Large intestine (tissue), 3 donors: ENCODE results near the gene GJA9. TPM values are rescaled to one million over a fixed set of nuclear protein-coding genes. Genes with fewer than 3 reads are reported as not detected.

Source experiments
- DNase-seq, 2 donors: peaks; one replicate each; pipeline versions ENCODE4 v3.0.0 to v3.0.0-alpha.2; 2013
- H3K27ac ChIP-seq: one replicate; pipeline ENCODE4 v1.5.1; 2013; ENCODE audit warnings: low read length
- H3K27me3 ChIP-seq: 2 replicates; pipeline ENCODE4 v1.6.1; 2013; ENCODE audit warnings: low read length; ENCODE audit not compliant: control insufficient read depth, insufficient read depth
- H3K36me3 ChIP-seq: 2 replicates; pipeline ENCODE4 v1.6.1; 2013; ENCODE audit warnings: low read length; ENCODE audit not compliant: control insufficient read depth, insufficient read depth
- H3K4me1 ChIP-seq: one replicate; pipeline ENCODE4 v1.6.1; 2013; ENCODE audit warnings: low read length; ENCODE audit not compliant: control insufficient read depth, insufficient read depth
- H3K4me3 ChIP-seq: one replicate; pipeline ENCODE4 v1.5.1; 2013; ENCODE audit warnings: low read length
- H3K9me3 ChIP-seq: one replicate; pipeline ENCODE4 v1.6.1; 2013; ENCODE audit warnings: mild to moderate bottlenecking, low read depth, low read length, moderate library complexity; ENCODE audit not compliant: control insufficient read depth
- WGBS: methylation state at CpG from one replicate; pipeline ENCODE4 v1.1.5; 2013; ENCODE audit warnings: low lambda C conversion rate; ENCODE audit not compliant: insufficient coverage; 5-methylcytosine and 5-hydroxymethylcytosine counted together
- polyA plus RNA-seq: library from polyadenylated mRNA; unstranded; fragments of 120-200 nt; gene quantifications from one replicate; pipeline ENCODE4 v1.2.1, GENCODE V29; 2013

Gene GJA9
- polyA plus RNA-seq, 1 donor = 0.42 TPM

GRCh38 chr1:38834221-38834782, 47.1 kb downstream of the GJA9 start:
- DNase-seq = no peak
- Histone ChIP-seq H3K4me1 (no peaks in the 10 kb centered on the region), H3K27ac (no peak overlapping the region), H3K4me3 (no peak overlapping the region), H3K27me3 (peaks cover 8% of the 10 kb centered on the region), H3K36me3 (peaks cover 18% of the 10 kb centered on the region), H3K9me3 (no peaks in the 10 kb centered on the region)
- WGBS = no CpG with 5 or more reads among the region's 3 CpGs

DNA sequence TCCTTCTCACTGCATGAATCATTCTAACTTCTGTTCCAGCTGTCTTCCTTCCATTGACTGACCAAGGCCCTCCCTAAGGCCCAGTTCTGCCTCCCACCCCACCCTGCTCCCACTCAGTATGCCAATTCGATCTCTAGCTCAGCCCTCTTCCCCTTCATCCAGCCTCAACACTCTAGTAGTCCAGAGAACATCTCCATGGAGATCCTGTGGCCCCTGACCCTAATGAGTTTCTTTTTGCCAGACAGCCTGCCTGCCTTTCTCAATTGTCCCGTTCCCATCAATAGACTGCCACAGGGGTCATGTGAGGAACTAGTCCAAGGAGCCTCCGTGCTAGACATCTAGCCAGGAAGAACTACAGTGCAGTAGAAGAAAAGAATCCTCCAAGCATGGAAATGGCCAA, 48.2 kb downstream of the GJA9 start:
- Histone ChIP-seq H3K36me3 (peaks cover 7% of the 10 kb centered on the region), H3K9me3 (no peaks in the 10 kb centered on the region), H3K27ac (no peak overlapping the region), H3K27me3 (peaks cover 8% of the 10 kb centered on the region), H3K4me3 (no peak overlapping the region), H3K4me1 (no peaks in the 10 kb centered on the region)
- DNase-seq = no peak
- WGBS = no CpG with 5 or more reads among the region's 3 CpGs

DNA sequence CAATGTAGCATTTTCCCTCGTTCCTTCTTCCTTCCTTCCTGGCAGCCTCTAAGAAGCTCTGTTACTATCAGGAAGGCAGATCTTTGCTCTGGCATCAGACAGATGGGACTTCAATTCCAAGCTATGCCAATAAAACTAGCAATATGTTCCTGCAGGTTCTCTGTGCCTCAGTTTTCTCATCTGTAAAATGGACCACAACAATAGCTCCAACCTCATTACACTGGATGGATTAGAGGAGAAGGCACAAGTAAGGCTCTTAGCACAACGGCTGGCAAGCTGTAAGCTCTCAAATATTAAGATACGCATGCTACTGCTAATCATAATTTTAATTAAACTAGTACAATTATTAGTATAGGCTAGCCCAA, 49.0 kb downstream of the GJA9 start:
- Histone ChIP-seq H3K4me1 (no peaks in the 10 kb centered on the region), H3K27me3 (peaks cover 13% of the 10 kb centered on the region), H3K27ac (no peak overlapping the region), H3K36me3 (peaks cover 2% of the 10 kb centered on the region), H3K4me3 (no peak overlapping the region), H3K9me3 (no peaks in the 10 kb centered on the region)
- no CpG with 5 or more reads among the region's 3 CpGs for WGBS
- no peak for DNase-seq

DNA sequence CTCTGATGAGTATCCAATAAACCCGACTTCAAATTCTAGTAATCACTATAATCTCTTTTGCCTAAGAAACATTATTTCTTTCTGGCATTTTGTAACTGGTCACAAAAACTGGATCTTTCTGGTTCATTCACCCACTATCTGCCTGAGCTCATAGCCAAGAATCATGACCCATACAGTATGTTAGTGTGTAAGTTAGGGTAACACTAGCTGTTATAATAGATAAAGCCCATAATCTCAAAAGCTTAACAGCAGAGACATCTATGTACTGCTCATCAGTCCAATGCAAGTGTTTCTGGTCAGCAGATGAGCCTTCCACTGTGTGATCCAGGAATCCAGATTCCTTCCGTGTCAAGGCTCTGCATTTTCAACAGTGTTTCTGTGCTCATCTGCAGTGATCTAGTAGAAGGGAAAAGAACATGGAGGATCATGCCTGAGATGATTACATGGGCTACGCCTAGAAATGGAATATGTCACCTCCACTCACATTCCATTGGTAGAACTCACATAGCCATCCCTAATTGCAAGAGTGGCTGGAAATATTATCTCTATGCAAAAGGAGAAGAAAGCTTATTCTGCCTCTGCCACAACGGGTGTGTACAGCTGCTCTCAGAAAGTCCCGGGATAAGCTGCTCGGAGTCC, 49.5 kb downstream of the GJA9 start:
- Histone ChIP-seq H3K4me3 (no peak overlapping the region), H3K27me3 (peaks cover 13% of the 10 kb centered on the region), H3K4me1 (no peaks in the 10 kb centered on the region), H3K27ac (no peak overlapping the region), H3K36me3 (no peaks in the 10 kb centered on the region), H3K9me3 (no peaks in the 10 kb centered on the region)
- DNase-seq = no peak
- 90% methylated on average over 2 of the region's 6 CpGs for WGBS

DNA sequence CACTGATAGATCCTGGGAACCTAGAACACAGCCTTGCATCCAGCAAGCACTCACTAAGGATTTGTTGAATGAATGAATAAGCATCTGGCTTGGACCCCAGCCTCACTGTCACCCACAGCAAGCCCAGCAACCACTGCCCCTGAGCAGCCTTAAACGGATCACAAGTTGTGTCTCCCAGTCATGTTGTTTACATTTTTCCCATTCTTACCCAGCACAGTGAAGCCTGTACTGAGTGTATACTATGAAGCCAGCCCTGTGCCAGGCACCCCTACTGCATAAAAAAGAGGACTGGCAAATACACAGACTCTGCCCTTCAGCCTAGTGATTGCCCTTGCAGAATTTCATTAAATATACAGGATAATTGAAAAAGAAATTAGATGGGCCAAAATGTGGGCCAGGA, 52.0 kb downstream of the GJA9 start:
- no CpG with 5 or more reads among the region's 1 CpG for WGBS
- H3K4me3 ChIP-seq = no peak overlapping the region
- peaks cover 17% of the 10 kb centered on the region for H3K27me3 ChIP-seq
- no peaks in the 10 kb centered on the region for H3K9me3 ChIP-seq
- DNase-seq = no peak
- no peaks in the 10 kb centered on the region for H3K36me3 ChIP-seq
- H3K27ac ChIP-seq = no peak overlapping the region
- no peaks in the 10 kb centered on the region for H3K4me1 ChIP-seq

DNA sequence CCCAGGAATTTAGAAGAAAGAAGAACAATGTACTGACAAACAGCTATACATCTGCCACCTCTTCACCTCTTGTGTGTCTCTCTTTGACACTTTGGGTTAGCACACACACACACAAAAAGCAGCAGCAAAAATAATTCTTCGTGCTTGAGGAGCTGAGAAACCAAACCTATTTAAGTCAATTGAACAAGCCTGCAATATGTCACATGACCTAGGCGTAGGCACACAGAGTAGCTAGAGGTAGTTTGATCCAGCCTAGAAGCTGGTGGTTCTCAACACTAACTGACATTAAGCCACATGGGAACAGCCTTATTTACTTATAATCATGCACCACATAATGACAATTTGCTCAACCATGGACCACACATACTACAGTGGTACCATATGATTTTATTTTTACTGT, 54.1 kb downstream of the GJA9 start:
- Histone ChIP-seq H3K36me3 (no peaks in the 10 kb centered on the region), H3K9me3 (no peaks in the 10 kb centered on the region), H3K27me3 (peaks cover 22% of the 10 kb centered on the region), H3K4me3 (no peak overlapping the region), H3K27ac (no peak overlapping the region), H3K4me1 (no peaks in the 10 kb centered on the region)
- no peak for DNase-seq
- WGBS = no CpG with 5 or more reads among the region's 2 CpGs

- Histone ChIP-seq H3K36me3 (no peaks in the 10 kb centered on the region), H3K4me3 (no peak overlapping the region), H3K4me1 (no peaks in the 10 kb centered on the region), H3K9me3 (no peaks in the 10 kb centered on the region), H3K27ac (no peak overlapping the region), H3K27me3 (peaks cover 24% of the 10 kb centered on the region)
- no peak for DNase-seq
Measured at GRCh38 chr1:38826886-38827285, 54.5 kb downstream of the GJA9 start.

DNA sequence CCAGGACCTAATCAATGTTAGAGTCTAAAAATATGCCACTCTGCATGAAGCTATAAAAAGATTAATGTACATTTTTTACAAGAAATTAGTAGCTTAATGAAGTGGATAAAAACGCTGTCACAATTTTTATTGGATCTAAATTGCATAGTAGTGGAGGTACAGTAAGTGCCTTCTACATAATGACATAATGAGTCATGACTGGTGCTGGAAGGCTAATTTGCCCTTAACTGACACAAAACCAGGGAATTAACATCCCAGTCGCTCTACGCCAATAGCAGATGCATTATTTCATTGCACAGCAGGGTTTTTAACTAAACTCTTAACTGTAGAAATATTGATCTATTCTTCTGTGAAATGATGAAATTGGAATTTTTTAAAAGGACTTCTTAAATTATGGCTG, 55.1 kb downstream of the GJA9 start:
- H3K4me1 ChIP-seq = no peaks in the 10 kb centered on the region
- no peak overlapping the region for H3K4me3 ChIP-seq
- DNase-seq = no peak
- no peaks in the 10 kb centered on the region for H3K9me3 ChIP-seq
- WGBS = no CpG with 5 or more reads among the region's 3 CpGs
- no peak overlapping the region for H3K27ac ChIP-seq
- H3K27me3 ChIP-seq = peaks cover 28% of the 10 kb centered on the region
- H3K36me3 ChIP-seq = no peaks in the 10 kb centered on the region

Other genes starting within 250 kb of the GJA9 start
- gene RRAGC, start 21.8 kb downstream of the GJA9 start, polyA plus RNA-seq = 28.6 TPM
- gene MYCBP, start 8.2 kb downstream of the GJA9 start, polyA plus RNA-seq = 18.3 TPM
- gene RHBDL2, start 60.2 kb upstream of the GJA9 start, polyA plus RNA-seq = 0.72 TPM
- gene AKIRIN1, start 109.7 kb upstream of the GJA9 start, polyA plus RNA-seq = 49.3 TPM
- gene NDUFS5, start 144.8 kb upstream of the GJA9 start, polyA plus RNA-seq = 266 TPM